HG03196 (cell line): ENCODE data around the gene LHFPL3.
"Not testable (repeated sequence)": the region's sequence is repeated elsewhere in the genome, so short reads cannot be mapped to it uniquely, and the experiment has no call there.

Source experiments
- ATAC-seq: cut with Tn5 transposase; IDR thresholded peaks from one replicate; pipeline ENCODE4 v1.9.1; 2021; ENCODE audit not compliant: unreplicated experiment

Gene LHFPL3

GRCh38 chr7:104328296-104328969 lies at the start of gene LHFPL3:
LHFPL3 (plus strand) TSS chr7:104328603.
- ATAC-seq = no peak

GRCh38 chr7:104281685-104282084 lies 46.7 kb upstream of the LHFPL3 start:
- ATAC-seq = not testable (repeated sequence)

DNA sequence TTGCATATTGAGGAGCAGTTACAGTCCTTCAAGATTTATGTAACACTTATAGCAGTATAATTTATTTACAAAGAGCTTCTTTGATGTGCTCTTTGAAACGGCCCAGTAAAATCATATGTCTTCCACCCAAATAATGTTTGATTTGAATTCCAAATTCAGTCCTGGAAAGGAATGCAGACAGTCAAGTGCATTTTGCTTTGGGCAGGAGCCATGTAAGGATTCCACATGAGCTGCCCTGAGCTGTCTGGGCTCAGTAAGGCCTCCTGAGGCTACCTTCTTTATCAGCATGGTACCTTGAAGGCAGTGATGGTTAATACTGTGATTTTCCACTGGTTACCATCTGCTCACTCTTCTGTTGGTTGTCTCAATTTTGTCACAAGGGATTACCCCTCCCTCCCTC lies 41.6 kb upstream of the LHFPL3 start:
- no peak for ATAC-seq

DNA sequence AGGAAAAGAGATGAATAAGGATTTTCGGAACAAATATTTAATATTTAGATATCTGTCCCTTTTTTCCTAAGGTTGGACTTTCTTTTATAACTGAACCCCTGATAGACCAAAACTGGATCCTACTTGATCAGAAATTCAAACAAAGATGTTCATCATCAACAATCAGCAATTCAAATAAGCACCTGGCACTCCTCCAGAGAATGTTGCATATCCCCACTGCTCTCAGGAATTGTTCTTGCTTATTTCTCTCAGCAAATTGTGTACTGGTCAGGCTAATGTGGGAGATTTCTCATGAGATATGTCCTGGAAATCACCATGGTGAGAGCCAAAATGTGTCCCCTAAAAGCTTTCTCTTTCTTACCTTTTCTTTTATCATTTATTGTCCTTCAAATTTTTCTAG lies 40.3 kb upstream of the LHFPL3 start:
- ATAC-seq = no peak

DNA sequence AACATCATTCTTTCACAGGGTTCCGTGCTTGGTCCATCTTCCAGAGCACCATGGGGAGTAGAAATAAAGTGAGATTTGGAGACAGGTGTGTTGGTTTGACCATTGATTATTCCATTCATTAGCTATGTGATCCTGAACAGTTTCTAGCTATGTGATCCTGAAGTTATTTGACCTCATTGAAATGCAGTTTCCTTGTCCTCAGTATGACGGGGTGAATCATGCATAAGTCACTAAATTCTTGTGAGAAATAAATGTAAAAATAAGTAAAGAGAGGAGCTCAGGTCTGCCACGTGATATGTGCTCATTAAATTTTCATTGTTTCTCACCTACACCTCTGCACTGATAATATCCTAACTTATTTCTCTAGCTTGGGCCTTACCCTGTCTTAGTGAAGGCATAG lies 34.1 kb upstream of the LHFPL3 start:
- ATAC-seq = no peak

DNA sequence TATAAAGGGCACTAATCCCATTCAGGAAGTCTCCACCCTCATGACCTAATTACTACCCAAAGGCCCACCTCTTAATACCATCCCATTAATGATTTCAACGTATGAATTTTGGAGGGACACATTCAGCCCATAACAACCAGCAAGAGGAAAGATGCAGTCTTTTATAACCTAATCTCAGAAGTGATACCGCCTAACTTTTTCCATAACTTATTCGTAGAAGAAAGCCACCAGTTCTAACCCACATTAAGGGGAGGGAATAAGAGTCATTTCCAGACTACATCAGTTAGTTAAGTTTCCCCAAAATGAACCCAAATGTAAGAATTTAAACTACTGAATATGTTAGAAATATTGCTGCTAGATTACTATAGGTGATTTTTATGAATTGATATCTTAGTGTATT lies 32.1 kb upstream of the LHFPL3 start:
- no peak for ATAC-seq

DNA sequence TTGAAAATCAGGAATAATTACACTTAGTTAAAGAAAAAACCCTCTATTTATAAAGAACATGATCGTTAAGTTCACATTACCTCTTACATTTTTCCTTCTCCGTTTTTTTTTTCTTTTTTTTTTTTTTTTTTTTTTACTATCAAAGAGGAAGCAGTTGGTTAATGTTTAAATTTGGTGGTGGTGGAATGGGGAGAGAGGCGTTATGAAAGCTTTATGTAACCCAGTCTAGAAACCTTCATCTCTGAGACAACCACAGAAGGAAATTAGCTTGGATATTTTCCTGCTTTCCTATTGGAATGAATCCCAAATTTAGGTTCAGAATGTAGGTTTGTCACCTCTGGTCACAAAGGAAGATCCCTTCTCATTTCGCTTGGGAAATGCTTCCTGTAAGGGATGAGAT lies 31.5 kb upstream of the LHFPL3 start:
- ATAC-seq = no peak

GRCh38 chr7:104299323-104299722 lies 29.1 kb upstream of the LHFPL3 start:
- ATAC-seq = no peak

GRCh38 chr7:104299777-104300176 lies 28.6 kb upstream of the LHFPL3 start:
- no peak for ATAC-seq

GRCh38 chr7:104306793-104307192 lies 21.6 kb upstream of the LHFPL3 start:
- no peak for ATAC-seq

- no peak for ATAC-seq
These were observed 10.3 kb upstream of the LHFPL3 start for GRCh38 chr7:104317948-104318629.

DNA sequence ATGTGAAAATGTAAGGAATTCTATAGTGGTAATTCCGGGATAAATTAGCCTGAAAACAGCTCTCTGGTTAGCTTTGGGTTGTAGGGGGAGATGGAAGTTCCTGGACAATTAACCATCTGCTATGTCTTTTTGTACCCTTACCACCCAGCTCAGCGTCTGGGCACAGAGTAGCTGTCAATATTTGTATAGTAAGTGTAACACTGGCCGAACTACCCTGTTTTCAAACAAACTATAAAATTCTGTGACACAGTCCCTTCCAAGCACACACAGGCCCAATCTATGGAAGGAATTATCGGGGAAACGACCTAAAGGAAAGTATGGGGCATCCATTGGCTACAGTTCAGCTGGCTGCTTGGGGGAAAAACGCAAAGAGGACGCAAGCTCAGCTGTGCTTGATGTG lies 869 bp upstream of the LHFPL3 start:
- ATAC-seq = no peak

- ATAC-seq = no peak
These were observed 486 bp upstream of the LHFPL3 start for GRCh38 chr7:104327938-104328295.

DNA sequence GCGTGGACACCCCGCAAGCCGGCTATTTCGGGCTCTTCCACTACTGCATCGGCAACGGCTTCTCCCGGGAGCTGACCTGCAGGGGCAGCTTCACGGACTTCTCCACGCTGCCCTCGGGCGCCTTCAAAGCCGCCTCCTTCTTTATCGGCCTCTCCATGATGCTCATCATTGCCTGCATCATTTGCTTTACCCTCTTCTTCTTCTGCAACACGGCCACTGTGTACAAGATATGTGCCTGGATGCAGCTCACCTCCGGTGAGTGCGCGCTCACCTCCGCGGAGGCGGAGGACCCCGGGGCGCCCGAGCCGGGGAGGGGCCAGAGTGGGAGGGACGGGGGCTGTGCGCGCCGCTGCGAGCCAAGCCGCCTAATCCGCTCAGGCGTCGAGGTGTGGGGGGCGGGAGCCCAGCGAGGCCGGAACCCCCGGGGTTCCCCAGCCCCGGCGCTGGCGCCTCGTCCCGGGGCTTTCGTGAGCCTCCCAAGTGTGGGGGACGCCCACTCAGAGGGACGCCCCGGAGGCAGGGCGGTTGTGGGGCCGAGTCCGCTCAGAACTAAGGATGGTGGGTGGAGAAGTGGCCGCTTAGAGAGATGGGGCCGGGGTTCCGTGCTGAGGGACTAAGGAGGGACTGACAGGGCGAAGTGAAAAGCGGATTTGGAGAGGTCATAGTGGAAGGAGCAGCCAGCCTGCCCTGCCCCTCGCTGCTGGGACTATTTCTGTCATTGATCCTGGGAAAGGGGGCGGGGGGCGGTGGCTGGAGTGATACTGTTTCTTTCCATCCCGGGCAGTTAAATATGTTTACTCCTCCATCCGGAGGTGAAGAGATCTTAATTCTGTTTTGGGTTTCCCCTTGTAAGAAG lies 795 bp downstream of the LHFPL3 start:
- ATAC-seq = no peak

- ATAC-seq = no peak
These were observed 13.1 kb downstream of the LHFPL3 start for GRCh38 chr7:104341546-104341945.

- ATAC-seq = no peak
These were observed 24.3 kb downstream of the LHFPL3 start for GRCh38 chr7:104352736-104353135.

- ATAC-seq = no peak
These were observed 28.8 kb downstream of the LHFPL3 start for GRCh38 chr7:104357166-104357565.

DNA sequence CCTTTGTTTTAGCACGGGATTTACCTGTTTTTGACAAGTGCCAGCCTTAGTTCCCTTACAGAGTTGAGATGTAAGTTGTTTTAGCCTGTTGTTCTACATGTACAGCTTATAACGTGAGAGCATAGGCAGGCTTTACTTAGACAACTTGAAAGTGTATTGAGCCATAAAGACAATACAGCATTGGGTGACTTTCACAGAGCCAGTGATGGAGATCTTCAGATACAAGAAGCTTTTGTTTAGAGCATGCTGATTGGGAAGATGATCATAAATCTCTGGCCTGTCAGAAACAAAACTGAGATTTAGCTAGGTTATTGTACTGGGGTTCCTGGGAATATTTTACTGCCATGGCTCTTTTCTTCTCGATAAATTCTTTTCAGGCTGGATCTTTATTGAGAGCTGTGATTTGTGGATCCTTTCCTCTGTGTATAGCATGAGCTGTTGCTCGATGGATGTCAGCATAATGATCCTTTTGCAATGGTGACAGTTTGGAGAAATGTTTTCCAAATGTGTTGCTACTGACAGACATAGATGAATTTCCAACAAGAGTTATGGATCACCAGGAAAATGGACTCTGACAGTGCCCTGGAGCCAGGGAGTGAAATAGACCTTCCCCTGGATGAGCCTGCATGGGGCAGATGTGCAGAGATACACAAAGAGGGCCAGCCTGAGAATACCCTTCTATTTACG lies 30.2 kb downstream of the LHFPL3 start:
- no peak for ATAC-seq

- no peak for ATAC-seq
These were observed 34.4 kb downstream of the LHFPL3 start for GRCh38 chr7:104362756-104363155.

- ATAC-seq = no peak
These were observed 35.0 kb downstream of the LHFPL3 start for GRCh38 chr7:104363355-104363754.

DNA sequence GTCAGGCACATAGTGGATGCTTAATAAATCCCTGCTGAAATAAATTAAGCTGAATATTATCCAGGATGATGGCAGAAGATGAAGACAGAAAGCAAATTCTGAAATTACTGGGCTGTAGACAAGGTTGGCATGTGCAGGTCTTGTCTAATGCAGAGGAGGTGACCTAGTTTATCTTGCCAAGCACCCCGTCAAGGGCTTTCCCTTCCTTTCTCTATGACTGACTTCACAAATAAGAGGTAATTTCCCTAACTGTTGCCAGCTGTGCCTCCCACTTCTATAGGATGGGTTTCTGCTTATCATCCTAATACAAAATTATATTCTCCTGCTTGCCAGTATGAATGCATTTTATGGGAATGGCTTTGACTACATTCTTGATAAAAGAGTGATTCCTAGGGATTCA lies 38.0 kb downstream of the LHFPL3 start:
- ATAC-seq = no peak
